GM12878 (cell line): ENCODE results near the gene VAV2. TPM values are rescaled to one million over a fixed set of nuclear protein-coding genes. Genes with fewer than 3 reads are reported as not detected.

Experiments used
- BRCA1 ChIP-seq: IDR thresholded peaks from 2 replicates; pipeline ENCODE4 v1.6.1; 2011; ENCODE audit warnings: low read depth, low read length, improper control_type of control experiment
- CEBPB ChIP-seq, 2 experiments: fragments of 150-350 bp in 1 of 2; IDR thresholded peaks; 2 replicates each; pipeline ENCODE4 v1.6.1; 2012 to 2014; ENCODE audit warnings: low read depth in 2 of 2, low read length in 2 of 2, borderline replicate concordance in 1 of 2, inconsistent platforms in 1 of 2
- ETV6 ChIP-seq, 2 experiments: fragments of 450-650 bp in 1 of 2; IDR thresholded peaks in 1 of 2; conservative IDR thresholded peaks in 1 of 2; 2 replicates each; pipeline ENCODE4 v1.6.1; 2014; ENCODE audit warnings: antibody characterized with exemption in 1 of 2, borderline replicate concordance in 1 of 2, low read depth in 1 of 2, mild to moderate bottlenecking in 1 of 2, moderate library complexity in 1 of 2
- KLF5 ChIP-seq: fragments of 450-650 bp; IDR thresholded peaks from 2 replicates; pipeline ENCODE4 v1.6.1; 2014; ENCODE audit warnings: mild to moderate bottlenecking; ENCODE audit not compliant: partially characterized antibody
- MXI1 ChIP-seq: fragments of 150-350 bp; IDR thresholded peaks from 2 replicates; pipeline ENCODE4 v1.6.1; 2011; ENCODE audit warnings: low read depth, mild to moderate bottlenecking, inconsistent platforms, low read length, improper control_type of control experiment
- RBBP5 ChIP-seq: fragments of 200-600 bp; sonication (generic); conservative IDR thresholded peaks from 2 replicates; pipeline ENCODE4 v1.6.1; 2016
- SMAD1 ChIP-seq: fragments of 450-650 bp; IDR thresholded peaks from 2 replicates; pipeline ENCODE4 v1.6.1; 2018; ENCODE audit warnings: mild to moderate bottlenecking, low read depth; ENCODE audit not compliant: partially characterized antibody
- SREBF1 ChIP-seq: IDR thresholded peaks from 2 replicates; pipeline ENCODE4 v1.6.1; 2012; ENCODE audit warnings: mild to moderate bottlenecking, low read length
- SRF ChIP-seq, 2 experiments: IDR thresholded peaks; 2 replicates each; pipeline ENCODE4 v1.6.1; 2011; ENCODE audit warnings: low read depth in 2 of 2, low read length in 2 of 2, mild to moderate bottlenecking in 1 of 2, moderate library complexity in 1 of 2
- TCF12 ChIP-seq: IDR thresholded peaks from 2 replicates; pipeline ENCODE4 v1.6.1; 2011; ENCODE audit warnings: low read depth, mild to moderate bottlenecking, low read length
- YY1 ChIP-seq: IDR thresholded peaks from 2 replicates; pipeline ENCODE4 v1.6.1; 2011; ENCODE audit warnings: low read depth, mild to moderate bottlenecking, low read length
- polyA plus RNA-seq, 11 experiments: library from polyadenylated mRNA; depleted of rRNA in 4 of 11; unstranded in 6 of 11; stranded (reverse) in 5 of 11; fragments of >200 nt; fragmentation: Nextera tagmentation in 4 of 11; fragmentation: Illumina TruSeq in 1 of 11; extraction: Ambion mirVana in 4 of 11; extraction: Trizol in 1 of 11; gene quantifications; 1 replicate in 1 of 11; 2 replicates in 10 of 11; pipeline versions ENCODE4 v1.2.1 to v1.2.3, GENCODE V29; 2011 to 2016; ENCODE audit warnings: inconsistent platforms in 2 of 11, missing spikeins in 2 of 11, low read depth in 1 of 11
- total RNA-seq, 4 experiments: library from RNA; depleted of rRNA in 3 of 4; stranded (reverse); fragments of >200 nt in 3 of 4; fragmentation: Illumina TruSeq in 1 of 4; extraction: Trizol in 1 of 4; gene quantifications; 2 replicates each; pipeline versions ENCODE4 v1.2.1 to v1.2.3, GENCODE V29; 2013 to 2021
- TF ChIP-seq, protein P1 (sequence below): IDR thresholded peaks from 2 replicates; pipeline ENCODE4 v1.6.1; 2012; ENCODE audit warnings: mild to moderate bottlenecking, low read depth, low read length
- TF ChIP-seq, protein P2 (sequence below): fragments of 450-650 bp; IDR thresholded peaks from 2 replicates; pipeline ENCODE4 v1.6.1; 2018; ENCODE audit warnings: borderline replicate concordance, mild to moderate bottlenecking; ENCODE audit not compliant: partially characterized antibody
- TF ChIP-seq, protein P3 (sequence below): fragments of 450-650 bp; IDR thresholded peaks from 2 replicates; pipeline ENCODE4 v1.6.1; 2017; ENCODE audit warnings: borderline replicate concordance
- TF ChIP-seq, protein P4 (sequence below): IDR thresholded peaks from 2 replicates; pipeline ENCODE4 v1.6.1; 2011; ENCODE audit warnings: borderline replicate concordance, low read depth, mild to moderate bottlenecking, moderate library complexity, low read length; ENCODE audit not compliant: insufficient read depth, poor library complexity, severe bottlenecking
- TF ChIP-seq, protein P5 (sequence below): fragments of 450-650 bp; IDR thresholded peaks from 2 replicates; pipeline ENCODE4 v1.6.1; 2017; ENCODE audit warnings: mild to moderate bottlenecking, low read depth, inconsistent platforms; ENCODE audit not compliant: poor library complexity, severe bottlenecking

Gene VAV2
- total and polyA plus RNA-seq, 10 of the 15 experiments (the other 5 are each of a cell fraction or from before 2014, with no cell fraction given) = 0.13 to 43.9 (median 16.9) TPM

DNA sequence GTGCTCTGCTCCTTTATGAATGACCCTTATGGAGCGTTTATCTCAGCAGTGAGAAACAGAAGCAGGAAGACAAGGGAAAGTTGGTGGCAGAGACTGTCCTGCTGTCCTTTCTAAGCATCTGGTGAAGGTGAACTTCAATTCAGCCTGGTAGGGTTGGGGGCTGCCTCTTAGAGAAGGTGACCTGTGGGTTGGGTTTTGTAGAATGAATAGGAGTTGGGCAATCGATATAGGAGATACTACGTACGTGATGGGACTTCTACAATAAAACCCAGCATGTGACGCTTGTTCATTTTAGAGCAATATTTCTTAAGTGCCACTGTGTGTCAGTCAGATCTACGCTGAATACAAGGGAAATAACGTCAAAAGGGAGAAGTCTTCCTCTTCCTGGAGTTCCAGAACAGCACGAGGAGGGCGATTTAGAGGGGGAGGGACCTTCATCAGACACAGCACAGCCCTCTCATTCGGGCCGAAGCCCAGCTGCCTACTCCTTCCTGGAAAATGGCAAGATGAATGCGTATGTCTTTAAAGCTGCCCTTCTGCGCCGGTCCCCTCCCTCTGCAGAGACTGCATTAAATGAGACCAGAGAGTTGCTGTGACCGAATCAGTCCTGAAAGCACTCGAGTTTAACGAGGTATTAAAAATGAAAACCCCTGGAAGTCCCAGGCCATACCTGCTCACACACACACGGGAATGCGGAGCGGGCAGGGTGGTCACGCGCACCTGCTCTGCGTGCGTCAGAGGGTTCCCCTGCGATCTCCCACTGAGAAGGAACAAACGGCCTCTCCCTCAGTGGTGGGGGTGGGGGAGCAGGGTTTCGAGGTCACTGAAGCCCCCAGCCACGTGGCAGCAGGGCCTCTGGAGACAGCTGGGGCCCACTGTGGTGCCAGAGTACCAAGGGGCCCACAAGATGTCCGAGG is 168.7 kb downstream of the VAV2 start (continued):
- TF ChIP-seq, protein P1, sequence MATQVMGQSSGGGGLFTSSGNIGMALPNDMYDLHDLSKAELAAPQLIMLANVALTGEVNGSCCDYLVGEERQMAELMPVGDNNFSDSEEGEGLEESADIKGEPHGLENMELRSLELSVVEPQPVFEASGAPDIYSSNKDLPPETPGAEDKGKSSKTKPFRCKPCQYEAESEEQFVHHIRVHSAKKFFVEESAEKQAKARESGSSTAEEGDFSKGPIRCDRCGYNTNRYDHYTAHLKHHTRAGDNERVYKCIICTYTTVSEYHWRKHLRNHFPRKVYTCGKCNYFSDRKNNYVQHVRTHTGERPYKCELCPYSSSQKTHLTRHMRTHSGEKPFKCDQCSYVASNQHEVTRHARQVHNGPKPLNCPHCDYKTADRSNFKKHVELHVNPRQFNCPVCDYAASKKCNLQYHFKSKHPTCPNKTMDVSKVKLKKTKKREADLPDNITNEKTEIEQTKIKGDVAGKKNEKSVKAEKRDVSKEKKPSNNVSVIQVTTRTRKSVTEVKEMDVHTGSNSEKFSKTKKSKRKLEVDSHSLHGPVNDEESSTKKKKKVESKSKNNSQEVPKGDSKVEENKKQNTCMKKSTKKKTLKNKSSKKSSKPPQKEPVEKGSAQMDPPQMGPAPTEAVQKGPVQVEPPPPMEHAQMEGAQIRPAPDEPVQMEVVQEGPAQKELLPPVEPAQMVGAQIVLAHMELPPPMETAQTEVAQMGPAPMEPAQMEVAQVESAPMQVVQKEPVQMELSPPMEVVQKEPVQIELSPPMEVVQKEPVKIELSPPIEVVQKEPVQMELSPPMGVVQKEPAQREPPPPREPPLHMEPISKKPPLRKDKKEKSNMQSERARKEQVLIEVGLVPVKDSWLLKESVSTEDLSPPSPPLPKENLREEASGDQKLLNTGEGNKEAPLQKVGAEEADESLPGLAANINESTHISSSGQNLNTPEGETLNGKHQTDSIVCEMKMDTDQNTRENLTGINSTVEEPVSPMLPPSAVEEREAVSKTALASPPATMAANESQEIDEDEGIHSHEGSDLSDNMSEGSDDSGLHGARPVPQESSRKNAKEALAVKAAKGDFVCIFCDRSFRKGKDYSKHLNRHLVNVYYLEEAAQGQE = no peak
- TF ChIP-seq ETV6 (conservative IDR thresholded peaks at IDR 0.05 in 1 of 2, IDR thresholded peaks at IDR 0.05 in 1 of 2; ENCODE audit: borderline replicate concordance in 1 of 2, low read depth in 1 of 2) = no peak
- TF ChIP-seq TCF12 = peak; percentile 88; the same call in 1 of the 2 replicates
- TF ChIP-seq SMAD1 = no peak
- no peak for TF ChIP-seq KLF5
- TF ChIP-seq BRCA1 = no peak
- TF ChIP-seq YY1 = no peak
- TF ChIP-seq, protein P2, sequence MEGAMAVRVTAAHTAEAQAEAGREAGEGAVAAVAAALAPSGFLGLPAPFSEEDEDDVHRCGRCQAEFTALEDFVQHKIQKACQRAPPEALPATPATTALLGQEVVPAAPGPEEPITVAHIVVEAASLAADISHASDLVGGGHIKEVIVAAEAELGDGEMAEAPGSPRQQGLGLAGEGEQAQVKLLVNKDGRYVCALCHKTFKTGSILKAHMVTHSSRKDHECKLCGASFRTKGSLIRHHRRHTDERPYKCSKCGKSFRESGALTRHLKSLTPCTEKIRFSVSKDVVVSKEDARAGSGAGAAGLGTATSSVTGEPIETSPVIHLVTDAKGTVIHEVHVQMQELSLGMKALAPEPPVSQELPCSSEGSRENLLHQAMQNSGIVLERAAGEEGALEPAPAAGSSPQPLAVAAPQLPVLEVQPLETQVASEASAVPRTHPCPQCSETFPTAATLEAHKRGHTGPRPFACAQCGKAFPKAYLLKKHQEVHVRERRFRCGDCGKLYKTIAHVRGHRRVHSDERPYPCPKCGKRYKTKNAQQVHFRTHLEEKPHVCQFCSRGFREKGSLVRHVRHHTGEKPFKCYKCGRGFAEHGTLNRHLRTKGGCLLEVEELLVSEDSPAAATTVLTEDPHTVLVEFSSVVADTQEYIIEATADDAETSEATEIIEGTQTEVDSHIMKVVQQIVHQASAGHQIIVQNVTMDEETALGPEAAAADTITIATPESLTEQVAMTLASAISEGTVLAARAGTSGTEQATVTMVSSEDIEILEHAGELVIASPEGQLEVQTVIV = no peak
- TF ChIP-seq CEBPB (IDR thresholded peaks at IDR 0.05; ENCODE audit: borderline replicate concordance in 1 of 2, low read depth in 2 of 2, low read length in 2 of 2) = no peak
- TF ChIP-seq, protein P3, sequence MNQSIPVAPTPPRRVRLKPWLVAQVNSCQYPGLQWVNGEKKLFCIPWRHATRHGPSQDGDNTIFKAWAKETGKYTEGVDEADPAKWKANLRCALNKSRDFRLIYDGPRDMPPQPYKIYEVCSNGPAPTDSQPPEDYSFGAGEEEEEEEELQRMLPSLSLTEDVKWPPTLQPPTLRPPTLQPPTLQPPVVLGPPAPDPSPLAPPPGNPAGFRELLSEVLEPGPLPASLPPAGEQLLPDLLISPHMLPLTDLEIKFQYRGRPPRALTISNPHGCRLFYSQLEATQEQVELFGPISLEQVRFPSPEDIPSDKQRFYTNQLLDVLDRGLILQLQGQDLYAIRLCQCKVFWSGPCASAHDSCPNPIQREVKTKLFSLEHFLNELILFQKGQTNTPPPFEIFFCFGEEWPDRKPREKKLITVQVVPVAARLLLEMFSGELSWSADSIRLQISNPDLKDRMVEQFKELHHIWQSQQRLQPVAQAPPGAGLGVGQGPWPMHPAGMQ = no peak
- no peak for TF ChIP-seq SRF (IDR thresholded peaks at IDR 0.05; ENCODE audit: low read depth in 2 of 2, low read length in 2 of 2)
- TF ChIP-seq RBBP5 = no peak
- TF ChIP-seq, protein P4, sequence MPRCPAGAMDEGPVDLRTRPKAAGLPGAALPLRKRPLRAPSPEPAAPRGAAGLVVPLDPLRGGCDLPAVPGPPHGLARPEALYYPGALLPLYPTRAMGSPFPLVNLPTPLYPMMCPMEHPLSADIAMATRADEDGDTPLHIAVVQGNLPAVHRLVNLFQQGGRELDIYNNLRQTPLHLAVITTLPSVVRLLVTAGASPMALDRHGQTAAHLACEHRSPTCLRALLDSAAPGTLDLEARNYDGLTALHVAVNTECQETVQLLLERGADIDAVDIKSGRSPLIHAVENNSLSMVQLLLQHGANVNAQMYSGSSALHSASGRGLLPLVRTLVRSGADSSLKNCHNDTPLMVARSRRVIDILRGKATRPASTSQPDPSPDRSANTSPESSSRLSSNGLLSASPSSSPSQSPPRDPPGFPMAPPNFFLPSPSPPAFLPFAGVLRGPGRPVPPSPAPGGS = no peak
- TF ChIP-seq SREBF1 = no peak
- TF ChIP-seq MXI1 = no peak
- TF ChIP-seq, protein P5, sequence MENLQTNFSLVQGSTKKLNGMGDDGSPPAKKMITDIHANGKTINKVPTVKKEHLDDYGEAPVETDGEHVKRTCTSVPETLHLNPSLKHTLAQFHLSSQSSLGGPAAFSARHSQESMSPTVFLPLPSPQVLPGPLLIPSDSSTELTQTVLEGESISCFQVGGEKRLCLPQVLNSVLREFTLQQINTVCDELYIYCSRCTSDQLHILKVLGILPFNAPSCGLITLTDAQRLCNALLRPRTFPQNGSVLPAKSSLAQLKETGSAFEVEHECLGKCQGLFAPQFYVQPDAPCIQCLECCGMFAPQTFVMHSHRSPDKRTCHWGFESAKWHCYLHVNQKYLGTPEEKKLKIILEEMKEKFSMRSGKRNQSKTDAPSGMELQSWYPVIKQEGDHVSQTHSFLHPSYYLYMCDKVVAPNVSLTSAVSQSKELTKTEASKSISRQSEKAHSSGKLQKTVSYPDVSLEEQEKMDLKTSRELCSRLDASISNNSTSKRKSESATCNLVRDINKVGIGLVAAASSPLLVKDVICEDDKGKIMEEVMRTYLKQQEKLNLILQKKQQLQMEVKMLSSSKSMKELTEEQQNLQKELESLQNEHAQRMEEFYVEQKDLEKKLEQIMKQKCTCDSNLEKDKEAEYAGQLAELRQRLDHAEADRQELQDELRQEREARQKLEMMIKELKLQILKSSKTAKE = peak; percentile 56
